Muscle of leg (tissue), 11 donors: ENCODE results near the gene RAB11B. TPM values are rescaled to one million over a fixed set of nuclear protein-coding genes. Genes with fewer than 3 reads are reported as not detected.
"Not testable (repeated sequence)": the region's sequence is repeated elsewhere in the genome, so short reads cannot be mapped to it uniquely, and the experiment has no call there.

Experiments used
- DNase-seq: peaks from one replicate; pipeline ENCODE4 v3.0.0; 2013
- H3K27ac ChIP-seq: one replicate; pipeline ENCODE4 v1.5.1; 2013; ENCODE audit warnings: mild to moderate bottlenecking, low read length, control low read depth
- H3K27me3 ChIP-seq: one replicate; pipeline ENCODE4 v1.6.1; 2013; ENCODE audit warnings: low read length; ENCODE audit not compliant: control insufficient read depth, insufficient read depth
- H3K36me3 ChIP-seq: one replicate; pipeline ENCODE4 v1.6.1; 2013; ENCODE audit warnings: low read length; ENCODE audit not compliant: control insufficient read depth, insufficient read depth
- H3K4me1 ChIP-seq: one replicate; pipeline ENCODE4 v1.6.1; 2013; ENCODE audit warnings: low read length; ENCODE audit not compliant: control insufficient read depth, insufficient read depth
- H3K4me3 ChIP-seq: one replicate; pipeline ENCODE4 v1.5.1; 2013; ENCODE audit warnings: low read length, control low read depth
- H3K9me3 ChIP-seq: replicated peaks from 2 replicates; pipeline ENCODE4 v1.6.1; 2013; ENCODE audit warnings: low read depth, low read length; ENCODE audit not compliant: control insufficient read depth
- WGBS: methylation state at CpG from one replicate; pipeline ENCODE4 v1.1.5; 2013; ENCODE audit warnings: missing lambda C conversion rate; ENCODE audit not compliant: insufficient coverage; 5-methylcytosine and 5-hydroxymethylcytosine counted together
- polyA plus RNA-seq, 8 donors: library from polyadenylated mRNA; unstranded; fragments of 120-200 nt; gene quantifications; one replicate each; pipeline versions ENCODE4 v1.2.1 to v1.2.3, GENCODE V29; 2013; ENCODE audit warnings: inconsistent platforms in 1 of 8, low replicate concordance in 1 of 8; ENCODE audit not compliant: insufficient read length in 8 of 8, insufficient read depth in 1 of 8
- total RNA-seq: library from RNA; stranded (reverse); fragments of 120-200 nt; gene quantifications from one replicate; pipeline ENCODE4 v1.2.4, GENCODE V29; 2013

The RAB11B gene
- total and polyA plus RNA-seq, 9 donors, result 9.5 to 96.3 (median 79.4) TPM

DNA sequence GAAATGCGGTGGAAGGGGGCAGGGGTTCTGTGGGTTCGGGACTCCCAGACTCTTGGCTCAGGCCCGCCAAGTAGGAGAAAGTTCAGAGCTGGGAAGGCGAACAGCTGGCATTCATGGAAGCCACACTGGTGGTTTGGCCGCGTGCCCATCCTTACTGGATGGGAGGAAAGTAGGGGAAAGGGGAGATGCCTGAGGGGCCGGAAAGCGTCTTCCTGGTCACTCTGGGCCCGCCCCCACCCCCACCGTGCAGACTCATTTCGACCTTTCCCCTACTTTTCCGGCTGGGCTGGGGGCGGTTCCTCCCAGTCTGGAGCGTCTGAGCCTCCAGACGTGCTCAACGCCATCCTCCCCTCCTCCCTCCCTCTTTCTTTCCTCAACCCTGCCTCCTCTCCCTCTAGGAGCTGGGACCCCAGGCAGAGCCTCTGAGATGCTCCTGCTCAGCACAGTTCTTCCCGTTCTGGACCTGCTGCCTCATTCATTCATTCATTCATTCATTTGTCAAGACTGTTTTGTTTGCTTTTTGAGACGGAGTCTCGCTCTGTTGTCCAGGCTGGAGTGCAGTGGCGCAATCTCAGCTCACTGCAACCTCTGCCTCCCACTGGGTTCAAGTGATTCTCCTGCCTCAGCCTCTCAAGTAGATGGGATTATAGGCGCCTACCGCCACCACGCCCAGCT, 22.7 kb upstream of the RAB11B start:
- H3K4me1 ChIP-seq, result peaks cover 57% of the 10 kb centered on the region
- H3K27me3 ChIP-seq, result peaks cover 42% of the 10 kb centered on the region
- no peaks in the 10 kb centered on the region for H3K36me3 ChIP-seq
- H3K9me3 ChIP-seq, result no peaks in the 10 kb centered on the region
- peak overlapping the region; percentile 13 for H3K4me3 ChIP-seq
- H3K27ac ChIP-seq, result peak overlapping the region; percentile 81
- 20% methylated on average over 17 of the region's 23 CpGs for WGBS
- DNase-seq, result peak; percentile 94

DNA sequence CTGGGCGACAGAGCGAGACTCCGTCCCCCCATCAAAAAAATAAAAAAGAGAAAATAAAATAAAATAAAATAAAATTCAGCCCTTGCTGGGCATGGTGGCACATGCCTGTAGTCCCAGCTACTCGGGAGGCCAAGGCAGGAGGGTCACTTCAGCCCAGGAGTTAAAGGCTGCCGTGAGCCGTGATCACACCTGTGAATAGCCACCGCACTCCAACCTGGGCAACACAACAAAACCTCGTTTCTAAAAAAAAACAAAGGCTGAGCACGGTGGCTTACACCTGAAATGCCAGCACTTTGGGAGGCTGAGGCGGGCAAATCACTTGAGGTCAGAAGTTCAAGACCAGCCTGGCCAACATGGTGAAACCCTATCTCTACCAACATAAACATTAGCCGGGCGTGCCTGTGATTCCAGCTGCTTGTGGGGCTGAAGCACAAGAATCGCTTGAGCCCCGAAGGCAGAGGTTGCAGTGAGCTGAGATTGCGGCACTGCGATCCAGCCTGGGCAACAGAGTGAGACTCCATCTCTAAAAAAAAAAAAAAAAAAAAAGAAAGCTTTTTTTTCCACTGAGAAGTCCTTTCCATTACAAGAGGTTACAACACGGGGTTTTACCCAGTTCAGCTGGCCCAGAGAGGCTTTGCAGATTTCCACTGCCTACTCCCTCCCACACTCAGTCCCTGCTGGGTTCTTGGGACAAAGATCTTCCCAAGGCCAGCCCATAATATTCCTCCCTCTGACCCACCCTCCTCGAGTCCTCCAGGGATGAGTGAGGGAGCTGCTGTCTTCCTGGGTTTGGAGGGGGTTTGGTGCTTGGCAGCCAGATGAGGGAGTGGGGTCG, 19.8 kb upstream of the RAB11B start:
- peaks cover 39% of the 10 kb centered on the region for H3K4me1 ChIP-seq
- peaks cover 4% of the 10 kb centered on the region for H3K36me3 ChIP-seq
- no peak overlapping the region for H3K4me3 ChIP-seq
- no peak overlapping the region for H3K27ac ChIP-seq
- H3K9me3 ChIP-seq, result no peaks in the 10 kb centered on the region
- WGBS, result 62% methylated on average over 5 of the region's 19 CpGs
- H3K27me3 ChIP-seq, result peaks cover 17% of the 10 kb centered on the region
- DNase-seq, result peak; percentile 61

DNA sequence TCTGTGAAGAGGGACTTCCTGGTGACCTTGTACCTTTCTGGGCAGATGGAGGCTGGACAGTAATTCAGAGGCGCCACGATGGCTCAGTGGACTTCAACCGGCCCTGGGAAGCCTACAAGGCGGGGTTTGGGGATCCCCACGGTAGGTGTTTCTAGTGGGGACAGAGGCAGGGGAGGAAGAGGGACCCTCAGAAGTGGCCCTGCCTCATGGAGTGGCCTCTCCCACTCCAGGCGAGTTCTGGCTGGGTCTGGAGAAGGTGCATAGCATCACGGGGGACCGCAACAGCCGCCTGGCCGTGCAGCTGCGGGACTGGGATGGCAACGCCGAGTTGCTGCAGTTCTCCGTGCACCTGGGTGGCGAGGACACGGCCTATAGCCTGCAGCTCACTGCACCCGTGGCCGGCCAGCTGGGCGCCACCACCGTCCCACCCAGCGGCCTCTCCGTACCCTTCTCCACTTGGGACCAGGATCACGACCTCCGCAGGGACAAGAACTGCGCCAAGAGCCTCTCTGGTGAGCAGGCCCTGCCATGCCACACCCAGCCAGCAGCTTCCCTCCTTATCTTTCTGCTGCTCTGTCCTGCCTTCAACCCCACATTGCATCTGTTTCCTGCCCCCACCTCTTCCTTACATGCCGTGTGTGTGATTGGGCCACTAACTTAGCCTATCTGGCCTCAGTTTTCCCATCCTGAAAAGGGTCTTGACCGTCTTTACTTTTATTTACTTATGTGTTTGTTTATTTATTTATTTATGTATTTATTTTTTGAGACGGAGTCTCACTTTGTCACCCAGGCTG, 19.0 kb upstream of the RAB11B start:
- Histone ChIP-seq H3K27ac (no peak overlapping the region), H3K9me3 (no peaks in the 10 kb centered on the region), H3K27me3 (peaks cover 9% of the 10 kb centered on the region), H3K36me3 (peaks cover 4% of the 10 kb centered on the region), H3K4me3 (no peak overlapping the region), H3K4me1 (peaks cover 38% of the 10 kb centered on the region)
- DNase-seq, result no peak
- WGBS, result 80% methylated on average over 25 of the region's 28 CpGs

DNA sequence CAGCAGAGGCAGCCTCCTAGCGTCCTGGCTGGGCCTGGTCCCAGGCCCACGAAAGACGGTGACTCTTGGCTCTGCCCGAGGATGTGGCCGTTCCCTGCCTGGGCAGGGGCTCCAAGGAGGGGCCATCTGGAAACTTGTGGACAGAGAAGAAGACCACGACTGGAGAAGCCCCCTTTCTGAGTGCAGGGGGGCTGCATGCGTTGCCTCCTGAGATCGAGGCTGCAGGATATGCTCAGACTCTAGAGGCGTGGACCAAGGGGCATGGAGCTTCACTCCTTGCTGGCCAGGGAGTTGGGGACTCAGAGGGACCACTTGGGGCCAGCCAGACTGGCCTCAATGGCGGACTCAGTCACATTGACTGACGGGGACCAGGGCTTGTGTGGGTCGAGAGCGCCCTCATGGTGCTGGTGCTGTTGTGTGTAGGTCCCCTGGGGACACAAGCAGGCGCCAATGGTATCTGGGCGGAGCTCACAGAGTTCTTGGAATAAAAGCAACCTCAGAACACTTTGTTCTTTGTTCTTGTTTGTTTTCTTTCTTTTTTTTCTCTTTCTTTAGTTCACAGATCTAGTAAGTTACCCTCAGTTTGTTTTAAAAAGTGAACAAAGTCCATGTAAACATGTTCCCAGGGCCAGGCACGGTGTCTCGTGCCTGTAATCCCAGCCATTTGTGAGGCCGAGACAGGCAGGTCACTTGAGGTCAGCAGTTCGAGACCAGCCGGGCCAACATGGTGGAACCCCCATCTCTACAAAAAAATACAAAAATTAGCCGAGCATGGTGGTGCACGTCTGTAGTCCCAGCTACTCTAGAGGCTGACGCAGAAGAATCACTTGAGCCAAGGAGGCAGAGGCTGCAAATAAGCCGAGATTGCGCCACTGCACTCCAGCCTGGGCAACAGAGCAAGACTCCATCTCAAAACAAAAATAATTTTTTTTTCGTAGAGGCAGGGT, 16.0 kb upstream of the RAB11B start:
- Histone ChIP-seq H3K4me1 (peaks cover 13% of the 10 kb centered on the region), H3K27me3 (no peaks in the 10 kb centered on the region), H3K4me3 (no peak overlapping the region), H3K27ac (no peak overlapping the region), H3K9me3 (no peaks in the 10 kb centered on the region), H3K36me3 (peaks cover 4% of the 10 kb centered on the region)
- WGBS, result 90% methylated on average over 15 of the region's 26 CpGs
- DNase-seq, result no peak

DNA sequence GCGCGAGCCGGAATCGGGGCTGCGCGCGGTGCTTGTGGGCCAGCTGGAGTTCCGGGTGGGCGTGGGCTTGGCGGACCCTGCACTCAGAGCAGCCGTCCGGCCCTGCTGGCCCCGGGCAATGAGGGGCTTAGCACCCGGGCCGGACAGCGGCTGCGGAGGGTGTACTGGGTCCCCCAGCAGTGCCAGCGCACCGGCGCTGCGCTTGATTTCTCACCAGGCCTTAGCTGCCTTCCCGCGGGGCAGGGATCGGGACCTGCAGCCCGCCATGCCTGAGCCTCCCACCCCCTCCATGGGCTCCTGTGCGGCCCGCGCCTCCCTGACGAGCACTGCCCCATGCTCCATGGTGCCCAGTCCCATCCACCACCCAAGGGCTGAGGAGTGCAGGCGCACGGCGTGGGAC, 14.4 kb upstream of the RAB11B start:
- WGBS, result 96% methylated on average over 29 of the region's 32 CpGs
- H3K9me3 ChIP-seq, DNase-seq: not testable (repeated sequence)

DNA sequence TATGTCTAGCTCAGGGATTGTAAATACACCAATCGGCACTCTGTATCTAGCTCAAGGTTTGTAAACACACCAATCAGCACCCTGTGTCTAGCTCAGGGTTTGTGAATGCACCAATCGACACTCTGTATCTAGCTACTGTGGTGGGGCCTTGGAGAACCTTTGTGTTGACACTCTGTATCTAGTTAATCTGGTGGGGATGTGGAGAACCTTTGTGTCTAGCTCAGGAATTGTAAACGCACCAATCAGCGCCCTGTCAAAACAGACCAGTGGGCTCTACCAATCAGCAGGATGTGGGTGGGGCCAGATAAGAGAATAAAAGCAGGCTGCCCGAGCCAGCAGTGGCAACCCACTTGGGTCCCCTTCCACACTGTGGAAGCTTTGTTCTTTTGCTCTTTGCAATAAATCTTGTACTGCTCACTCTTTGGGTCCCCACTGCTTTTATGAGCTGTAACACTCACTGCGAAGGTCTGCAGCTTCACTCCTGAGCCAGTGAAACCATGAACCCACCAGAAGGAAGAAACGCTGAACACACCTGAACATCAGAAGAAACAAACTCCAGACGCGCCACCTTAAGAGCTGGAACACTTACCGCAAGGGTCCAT, 13.7 kb upstream of the RAB11B start:
- DNase-seq, H3K4me1 ChIP-seq, H3K4me3 ChIP-seq, H3K27me3 ChIP-seq, H3K36me3 ChIP-seq, H3K27ac ChIP-seq, H3K9me3 ChIP-seq: not testable (repeated sequence)
- 100% methylated on average over 1 of the region's 10 CpGs for WGBS

More for the DNA sequence above, 14.4 kb upstream of the RAB11B start:
- not testable (repeated sequence) for H3K36me3 ChIP-seq, H3K27me3 ChIP-seq, H3K27ac ChIP-seq, H3K4me3 ChIP-seq, H3K4me1 ChIP-seq

DNA sequence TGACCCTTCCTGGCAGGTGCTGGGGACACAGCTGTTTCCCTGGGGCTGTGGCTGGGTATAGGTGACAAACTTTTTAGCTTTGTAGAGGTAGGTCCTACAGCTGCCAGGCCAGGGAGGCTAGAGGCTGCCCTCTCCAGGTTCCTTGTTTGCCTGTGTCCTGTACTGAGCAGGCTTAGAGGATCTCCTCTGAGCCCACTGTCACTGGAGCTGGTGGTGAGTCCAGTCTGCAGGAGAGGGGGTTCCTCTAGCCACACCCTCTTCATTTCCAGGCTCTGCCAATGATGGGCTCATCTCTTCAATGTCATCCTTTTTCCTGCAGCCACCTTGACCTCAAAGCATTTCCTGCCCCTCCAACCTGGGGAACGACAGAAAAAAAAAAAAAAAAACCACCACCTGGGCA, 12.6 kb upstream of the RAB11B start:
- no peaks in the 10 kb centered on the region for H3K4me1 ChIP-seq
- H3K36me3 ChIP-seq, result peaks cover 4% of the 10 kb centered on the region
- no peaks in the 10 kb centered on the region for H3K27me3 ChIP-seq
- H3K9me3 ChIP-seq, result no peaks in the 10 kb centered on the region
- DNase-seq, result no peak
- H3K27ac ChIP-seq, result no peak overlapping the region
- no CpG with 5 or more reads among the region's 1 CpG for WGBS
- no peak overlapping the region for H3K4me3 ChIP-seq

DNA sequence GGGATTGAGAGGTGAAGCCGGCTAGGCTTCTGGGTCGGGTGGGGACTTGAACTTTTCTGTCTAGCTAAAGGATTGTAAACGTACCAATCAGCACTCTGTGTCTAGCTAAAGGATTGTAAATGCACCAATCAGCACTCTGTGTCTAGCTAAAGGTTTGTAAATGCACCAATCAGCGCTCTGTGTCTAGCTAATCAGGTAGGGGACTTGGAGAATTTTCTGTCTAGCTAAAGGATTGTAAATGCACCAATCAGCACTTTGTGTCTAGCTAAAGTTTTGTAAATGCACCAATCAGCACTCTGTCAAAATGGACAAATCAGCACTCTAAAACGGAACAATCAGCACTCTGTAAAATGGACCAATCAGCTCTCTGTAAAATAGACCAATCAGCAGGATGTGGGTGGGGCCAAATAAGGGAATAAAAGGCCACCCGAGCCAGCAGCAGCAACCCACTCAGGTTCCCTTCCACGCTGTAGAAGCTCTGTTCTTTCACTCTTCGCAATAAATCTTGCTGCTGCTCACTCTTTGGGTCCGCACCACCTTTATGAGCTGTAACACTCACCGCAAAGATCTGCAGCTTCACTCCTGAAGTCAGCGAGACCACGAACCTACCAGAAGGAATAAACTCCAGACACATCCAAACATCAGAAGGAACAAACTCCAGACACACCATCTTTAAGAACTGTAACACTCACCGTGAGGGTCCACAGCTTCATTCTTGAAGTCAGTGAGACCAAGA, 10.8 kb upstream of the RAB11B start:
- not testable (repeated sequence) for H3K9me3 ChIP-seq, H3K36me3 ChIP-seq, H3K27ac ChIP-seq, DNase-seq, H3K4me3 ChIP-seq, H3K27me3 ChIP-seq, H3K4me1 ChIP-seq
- WGBS, result 95% methylated on average over 8 of the region's 13 CpGs

DNA sequence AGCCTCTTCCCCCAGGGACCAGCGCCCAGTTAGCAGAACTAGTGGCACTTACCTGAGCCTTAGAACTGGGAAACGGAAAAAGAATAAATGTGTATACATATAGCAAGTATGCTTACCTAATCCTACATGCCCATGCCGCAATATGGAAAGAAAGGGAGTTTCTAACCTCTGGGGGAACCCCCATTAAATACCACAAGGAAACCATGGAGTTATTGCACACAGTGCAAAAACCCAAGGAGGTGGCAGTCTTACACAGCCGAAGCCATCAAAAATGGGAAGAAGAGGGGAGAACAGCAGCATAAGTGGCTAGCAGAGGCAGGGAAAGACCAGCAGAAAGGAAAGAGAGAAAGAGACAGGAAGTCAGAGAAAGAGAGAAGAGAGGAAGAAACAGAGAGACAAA, 5.6 kb upstream of the RAB11B start:
- H3K4me3 ChIP-seq, H3K27me3 ChIP-seq, DNase-seq, H3K36me3 ChIP-seq, H3K4me1 ChIP-seq, H3K27ac ChIP-seq, H3K9me3 ChIP-seq: not testable (repeated sequence)
- WGBS, result 89% methylated on average over 1 of the region's 4 CpGs
